Adipocyte (in vitro differentiated cells): ENCODE results near the gene PPME1.

ENCODE experiments used
- DNase-seq: peaks from one replicate; pipeline ENCODE4 v3.0.0-alpha.2; 2015; ENCODE audit warnings: low read depth
- H3K27me3 ChIP-seq: replicated peaks from 2 replicates; pipeline ENCODE4 v1.7.0; 2013; ENCODE audit warnings: mild to moderate bottlenecking, low read length, moderate library complexity; ENCODE audit not compliant: control insufficient read depth, insufficient read depth
- H3K36me3 ChIP-seq: 2 replicates; pipeline ENCODE4 v1.7.0; 2013; ENCODE audit warnings: low read length, mild to moderate bottlenecking, moderate library complexity; ENCODE audit not compliant: control insufficient read depth, insufficient read depth, severe bottlenecking
- H3K4me1 ChIP-seq: 2 replicates; pipeline ENCODE4 v1.7.0; 2013; ENCODE audit warnings: mild to moderate bottlenecking, low read length, moderate library complexity; ENCODE audit not compliant: control insufficient read depth, insufficient read depth
- H3K4me3 ChIP-seq: 2 replicates; pipeline ENCODE4 v1.7.0; 2013; ENCODE audit warnings: mild to moderate bottlenecking, low read length, moderate library complexity
- H3K9ac ChIP-seq: 2 replicates; pipeline ENCODE4 v1.7.0; 2013; ENCODE audit warnings: mild to moderate bottlenecking, low read length, moderate library complexity
- H3K9me3 ChIP-seq: 2 replicates; pipeline ENCODE4 v1.7.0; 2013; ENCODE audit warnings: mild to moderate bottlenecking, low read length, moderate library complexity; ENCODE audit not compliant: control insufficient read depth

PPME1 gene

DNA sequence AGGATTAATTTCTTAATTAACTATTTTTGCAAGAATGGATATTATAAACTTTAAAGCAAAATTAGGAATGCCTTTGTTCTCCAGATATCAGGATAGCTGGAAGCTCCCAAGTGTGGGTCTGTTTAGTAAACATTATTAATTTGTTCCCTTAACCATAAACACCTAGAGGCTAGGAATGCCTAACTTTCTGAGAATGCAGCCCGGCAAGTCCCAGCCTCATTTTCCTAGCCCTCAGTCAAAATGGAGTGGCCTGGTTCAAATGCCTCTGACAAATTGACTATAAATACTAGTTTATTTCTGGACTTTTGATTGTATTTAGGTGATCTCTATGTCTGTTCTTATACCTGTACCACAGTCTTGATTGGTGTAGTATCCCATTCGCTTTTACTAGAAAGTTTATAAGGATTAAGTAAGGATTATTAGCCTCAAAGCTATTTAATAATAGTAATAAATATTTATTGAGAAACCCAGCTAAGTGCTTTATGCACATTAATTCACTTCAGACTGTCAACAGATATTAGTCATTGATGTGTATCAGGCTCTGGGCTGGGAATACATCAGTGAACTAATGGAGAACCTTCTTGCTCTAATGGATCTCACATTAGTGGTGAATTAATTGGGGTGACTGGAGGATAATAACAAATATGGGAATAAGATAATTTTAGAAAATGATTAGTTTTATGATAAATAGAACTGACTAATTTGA, 25.8 kb downstream of the PPME1 start:
- no peak overlapping the region for H3K9ac ChIP-seq
- no peak overlapping the region for H3K4me3 ChIP-seq
- H3K36me3 ChIP-seq = no peaks in the 10 kb centered on the region
- no peak for DNase-seq
- H3K4me1 ChIP-seq = no peaks in the 10 kb centered on the region
- no peaks in the 10 kb centered on the region for H3K27me3 ChIP-seq
- no peaks in the 10 kb centered on the region for H3K9me3 ChIP-seq

DNA sequence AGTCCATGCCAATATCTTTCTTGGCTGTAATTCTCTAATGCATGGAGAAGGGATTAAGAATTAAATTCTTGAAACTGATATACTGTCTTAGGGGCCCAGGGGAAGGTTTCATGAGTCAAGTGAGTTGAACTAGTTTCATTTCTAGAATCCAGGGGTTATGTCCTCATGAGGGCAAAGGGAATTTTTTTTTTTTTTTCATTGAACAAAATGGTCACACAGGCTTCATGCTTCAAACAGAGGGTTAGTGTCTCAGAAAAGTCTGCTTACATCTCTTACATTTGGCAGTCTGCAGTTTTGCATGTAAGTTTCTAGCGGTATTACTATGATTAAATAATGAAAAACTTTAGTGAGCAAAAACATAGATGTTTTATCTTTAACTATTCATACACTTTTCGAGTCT, 32.9 kb downstream of the PPME1 start:
- H3K4me1 ChIP-seq = no peaks in the 10 kb centered on the region
- no peaks in the 10 kb centered on the region for H3K9me3 ChIP-seq
- H3K36me3 ChIP-seq = peaks cover 34% of the 10 kb centered on the region
- peak; percentile 15 for DNase-seq
- no peak overlapping the region for H3K4me3 ChIP-seq
- H3K27me3 ChIP-seq = no peaks in the 10 kb centered on the region
- no peak overlapping the region for H3K9ac ChIP-seq

DNA sequence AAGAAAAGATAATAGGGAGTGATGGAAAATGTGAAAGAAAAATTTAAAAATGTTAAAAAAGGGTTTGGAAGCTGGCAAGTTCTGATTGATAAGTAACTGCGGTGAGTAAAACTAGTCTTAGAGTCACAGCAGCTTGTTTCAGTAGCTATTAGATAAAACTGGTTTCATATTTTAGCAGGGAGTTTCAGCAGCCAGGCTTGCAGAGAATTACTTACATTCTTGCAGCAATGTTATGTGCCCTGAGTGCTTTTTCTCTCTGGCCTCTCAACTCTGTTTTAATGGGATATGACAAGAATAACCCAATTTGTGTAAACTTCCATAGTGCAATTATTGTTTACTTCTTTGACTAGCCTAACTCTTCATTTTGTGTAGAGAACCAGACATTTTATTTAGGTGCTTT, 33.6 kb downstream of the PPME1 start:
- Histone ChIP-seq H3K9ac (no peak overlapping the region), H3K9me3 (no peaks in the 10 kb centered on the region), H3K4me3 (no peak overlapping the region), H3K27me3 (no peaks in the 10 kb centered on the region), H3K4me1 (no peaks in the 10 kb centered on the region), H3K36me3 (peaks cover 41% of the 10 kb centered on the region)
- peak; percentile 65 for DNase-seq

DNA sequence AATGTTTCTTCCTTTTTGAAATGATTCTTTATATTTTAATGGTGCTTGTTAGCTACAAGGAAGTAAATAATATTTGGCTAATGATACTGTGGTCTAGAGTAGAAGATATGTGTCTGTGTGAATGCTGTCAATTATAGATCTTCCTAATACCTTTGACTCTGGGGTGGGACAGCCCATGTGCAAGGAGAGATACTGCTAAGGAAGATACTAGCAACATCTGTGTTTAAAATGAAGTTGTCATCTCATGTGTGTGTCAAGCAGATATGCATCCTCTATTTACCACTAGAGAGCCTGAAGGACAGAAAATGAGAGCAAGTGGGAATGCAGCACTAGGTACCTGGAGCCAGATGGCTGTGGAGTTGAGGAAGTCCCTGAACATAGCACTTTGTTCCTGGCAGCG, 34.1 kb downstream of the PPME1 start:
- H3K27me3 ChIP-seq = no peaks in the 10 kb centered on the region
- DNase-seq = no peak
- no peaks in the 10 kb centered on the region for H3K4me1 ChIP-seq
- H3K4me3 ChIP-seq = no peak overlapping the region
- no peak overlapping the region for H3K9ac ChIP-seq
- H3K9me3 ChIP-seq = no peaks in the 10 kb centered on the region
- H3K36me3 ChIP-seq = peaks cover 46% of the 10 kb centered on the region

DNA sequence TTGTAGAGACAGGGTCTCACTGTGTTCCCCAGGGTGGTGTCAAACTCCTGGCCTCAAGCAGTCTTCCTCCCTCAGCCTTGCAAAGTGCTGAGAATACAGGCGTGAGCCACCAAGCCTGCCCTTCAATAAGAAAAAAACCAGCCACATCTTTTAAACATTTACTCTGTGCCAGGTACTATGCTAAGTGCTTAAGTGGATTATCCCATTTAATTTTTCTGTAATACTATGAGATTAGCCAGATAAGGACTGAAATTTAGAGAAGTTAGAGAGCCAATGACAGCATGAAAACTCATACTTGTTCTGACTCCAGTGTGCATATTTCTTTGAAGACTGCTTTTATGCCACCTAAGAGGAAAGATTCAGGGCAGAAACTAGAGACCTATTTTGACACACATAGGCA, 35.7 kb downstream of the PPME1 start:
- no peaks in the 10 kb centered on the region for H3K4me1 ChIP-seq
- peaks cover 59% of the 10 kb centered on the region for H3K36me3 ChIP-seq
- no peak for DNase-seq
- H3K27me3 ChIP-seq = no peaks in the 10 kb centered on the region
- H3K9ac ChIP-seq = no peak overlapping the region
- no peaks in the 10 kb centered on the region for H3K9me3 ChIP-seq
- H3K4me3 ChIP-seq = no peak overlapping the region

DNA sequence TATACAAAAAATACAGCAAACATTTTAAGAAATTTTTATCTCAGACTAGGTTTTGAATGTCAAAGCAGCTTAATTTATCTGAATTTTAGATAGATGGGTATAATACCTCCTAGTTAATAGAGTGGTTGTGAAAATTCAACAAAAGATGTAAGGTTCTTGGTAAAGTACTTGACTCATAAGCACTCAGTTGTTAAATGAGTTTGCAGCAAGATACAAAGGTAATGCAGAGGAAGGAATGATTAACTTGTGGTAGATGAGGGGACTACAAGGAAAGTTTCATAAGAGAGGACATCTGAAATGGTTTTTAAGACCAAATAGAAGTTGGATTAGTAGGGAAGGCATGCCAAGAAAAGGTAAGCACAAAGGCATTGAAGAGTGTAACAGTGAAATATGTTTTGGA, 37.4 kb downstream of the PPME1 start:
- Histone ChIP-seq H3K36me3 (peaks cover 74% of the 10 kb centered on the region), H3K4me3 (no peak overlapping the region), H3K4me1 (no peaks in the 10 kb centered on the region), H3K9ac (no peak overlapping the region), H3K9me3 (no peaks in the 10 kb centered on the region), H3K27me3 (no peaks in the 10 kb centered on the region)
- DNase-seq = no peak

DNA sequence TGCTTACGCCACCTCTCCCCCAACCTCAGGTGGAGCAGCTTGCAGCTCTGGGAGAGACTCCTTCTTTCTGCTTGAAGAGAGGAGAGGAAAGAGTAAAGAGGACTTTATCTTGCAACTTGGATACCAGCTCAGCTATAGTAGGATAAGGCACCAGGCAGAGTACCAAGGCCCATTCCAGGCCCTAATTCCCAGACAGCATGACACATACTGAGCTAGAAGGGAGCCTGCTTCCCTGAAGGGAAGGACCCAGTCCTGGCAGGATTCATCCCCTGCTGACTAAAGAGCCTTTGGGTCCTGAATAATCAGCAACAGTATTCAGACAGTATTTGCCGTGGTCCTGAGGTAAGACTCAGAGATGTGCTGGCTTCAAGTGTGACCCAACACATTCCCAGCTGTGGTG, 41.4 kb downstream of the PPME1 start:
- DNase-seq = no peak
- H3K36me3 ChIP-seq = peaks cover 64% of the 10 kb centered on the region
- no peak overlapping the region for H3K9ac ChIP-seq
- no peaks in the 10 kb centered on the region for H3K4me1 ChIP-seq
- no peaks in the 10 kb centered on the region for H3K9me3 ChIP-seq
- no peaks in the 10 kb centered on the region for H3K27me3 ChIP-seq
- no peak overlapping the region for H3K4me3 ChIP-seq

DNA sequence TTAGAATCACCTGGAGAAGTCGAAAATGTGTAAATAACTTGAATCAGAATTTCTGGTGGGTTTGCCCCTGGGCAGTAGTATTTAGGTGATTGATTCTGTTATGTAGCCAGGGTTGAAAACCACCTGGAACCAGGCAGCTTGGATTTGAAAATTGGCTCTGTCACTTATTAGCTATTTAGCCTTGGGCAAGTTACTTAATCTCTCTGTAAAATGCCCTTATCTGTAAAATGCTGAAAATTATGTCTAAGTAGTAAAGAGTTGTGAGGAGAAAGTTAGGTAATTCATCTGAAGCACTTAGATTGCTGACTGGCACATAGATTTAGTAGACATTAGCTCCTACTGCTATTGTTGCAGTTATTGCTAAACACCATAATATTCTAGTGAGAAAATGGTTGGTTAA, 49.3 kb downstream of the PPME1 start:
- peak; percentile 21 for DNase-seq
- Histone ChIP-seq H3K27me3 (no peaks in the 10 kb centered on the region), H3K9me3 (no peaks in the 10 kb centered on the region), H3K9ac (no peak overlapping the region), H3K36me3 (peaks cover 9% of the 10 kb centered on the region), H3K4me3 (no peak overlapping the region), H3K4me1 (no peaks in the 10 kb centered on the region)

DNA sequence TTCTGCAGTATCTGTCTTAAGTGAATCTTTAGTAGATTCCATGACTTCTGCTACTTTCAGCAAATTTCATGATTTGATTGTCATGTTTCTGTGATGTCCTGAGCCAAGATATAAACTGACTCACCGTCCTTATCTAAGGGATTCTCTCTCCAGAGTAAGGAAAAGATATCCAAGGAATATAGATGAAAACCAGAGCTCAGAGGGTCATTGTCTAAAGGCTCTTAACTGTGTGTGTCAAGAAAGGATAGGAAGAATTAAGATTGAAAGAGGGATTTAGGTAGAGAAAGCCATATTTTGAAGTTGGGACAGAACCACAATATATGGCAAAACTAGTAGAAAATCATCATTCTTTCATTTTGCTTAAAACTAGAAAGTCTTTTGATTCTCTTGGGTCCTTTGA, 50.7 kb downstream of the PPME1 start:
- DNase-seq = no peak
- H3K9me3 ChIP-seq = no peaks in the 10 kb centered on the region
- no peaks in the 10 kb centered on the region for H3K27me3 ChIP-seq
- H3K4me3 ChIP-seq = no peak overlapping the region
- H3K9ac ChIP-seq = no peak overlapping the region
- no peaks in the 10 kb centered on the region for H3K4me1 ChIP-seq
- peaks cover 15% of the 10 kb centered on the region for H3K36me3 ChIP-seq

DNA sequence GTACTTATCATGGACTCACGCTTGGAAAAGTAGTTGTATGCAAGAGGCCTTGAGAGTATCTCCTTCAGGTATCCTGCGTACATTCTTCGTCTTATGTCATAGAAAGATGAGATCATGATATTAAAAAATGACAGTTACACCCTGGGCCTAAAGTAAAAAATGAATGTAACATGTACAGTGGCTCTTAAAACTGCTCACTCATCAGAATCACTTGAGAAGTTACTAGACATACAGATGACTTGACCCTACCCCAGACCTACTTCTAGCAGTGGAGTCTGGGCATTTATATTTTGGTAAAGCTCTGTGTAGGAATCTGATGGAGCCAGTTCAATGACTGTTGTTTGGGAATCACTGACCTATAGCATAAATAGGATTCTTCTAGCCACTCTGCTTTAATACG, 54.5 kb downstream of the PPME1 start:
- peaks cover 29% of the 10 kb centered on the region for H3K36me3 ChIP-seq
- H3K9me3 ChIP-seq = no peaks in the 10 kb centered on the region
- no peak overlapping the region for H3K4me3 ChIP-seq
- no peaks in the 10 kb centered on the region for H3K27me3 ChIP-seq
- H3K4me1 ChIP-seq = peaks cover 9% of the 10 kb centered on the region
- no peak for DNase-seq
- no peak overlapping the region for H3K9ac ChIP-seq

DNA sequence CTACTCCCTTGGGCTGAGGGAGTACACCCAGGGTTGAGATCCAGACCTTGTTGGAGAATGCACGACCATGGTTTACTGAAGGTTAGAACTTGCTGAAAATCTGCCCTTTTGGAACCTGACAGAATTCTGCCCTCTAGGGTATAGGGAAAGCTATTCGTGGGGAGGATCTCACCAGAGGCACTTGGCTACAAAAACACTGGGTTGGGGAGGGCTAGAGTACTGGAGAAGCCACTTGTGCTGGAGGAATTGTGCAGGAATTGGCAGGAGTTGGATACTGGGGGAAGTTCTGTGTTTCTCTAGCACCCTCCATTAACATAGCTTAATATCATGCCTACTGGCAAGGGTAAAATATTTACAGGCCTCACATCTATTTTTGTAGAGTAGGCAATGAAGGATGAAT, 55.8 kb downstream of the PPME1 start:
- H3K36me3 ChIP-seq = peaks cover 43% of the 10 kb centered on the region
- no peaks in the 10 kb centered on the region for H3K27me3 ChIP-seq
- no peaks in the 10 kb centered on the region for H3K9me3 ChIP-seq
- no peak overlapping the region for H3K4me3 ChIP-seq
- DNase-seq = no peak
- no peak overlapping the region for H3K9ac ChIP-seq
- H3K4me1 ChIP-seq = peaks cover 9% of the 10 kb centered on the region

DNA sequence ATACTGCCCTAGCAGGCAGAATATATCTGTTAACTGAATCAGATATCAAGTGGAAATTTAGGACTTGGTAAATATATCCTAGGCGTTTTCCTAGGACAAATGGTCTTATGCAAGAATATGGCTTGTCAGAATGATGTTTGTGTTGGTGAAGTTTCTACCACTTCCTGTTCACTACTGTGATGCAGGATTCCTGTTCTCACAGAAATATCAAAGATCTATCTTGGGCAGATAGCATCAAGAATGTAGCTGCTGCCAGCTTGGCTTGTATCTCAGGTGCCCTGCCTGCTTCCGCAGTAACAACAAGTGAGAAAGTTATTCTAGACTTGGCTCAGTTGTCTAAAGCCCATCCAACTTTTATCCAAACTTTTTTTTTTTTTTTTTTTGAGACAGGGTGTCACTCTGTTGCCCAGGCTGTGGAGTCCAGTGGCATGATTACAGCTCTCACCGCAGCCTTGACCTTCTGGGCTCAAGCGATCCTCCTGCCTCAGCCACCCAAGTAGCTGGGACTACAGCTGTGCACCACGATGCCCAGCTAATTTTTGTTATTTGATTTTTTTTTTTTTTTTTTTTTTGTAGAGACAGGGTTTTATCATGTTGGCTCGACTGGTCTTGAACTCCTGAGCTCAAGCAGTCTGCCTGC, 61.3 kb downstream of the PPME1 start:
- Histone ChIP-seq H3K4me1 (peaks cover 9% of the 10 kb centered on the region), H3K9ac (no peak overlapping the region), H3K4me3 (no peak overlapping the region), H3K36me3 (peaks cover 68% of the 10 kb centered on the region), H3K9me3 (no peaks in the 10 kb centered on the region), H3K27me3 (no peaks in the 10 kb centered on the region)
- DNase-seq = no peak
